ENCODE data around the gene DBNDD2. TPM values are rescaled to one million over a fixed set of nuclear protein-coding genes. Genes with fewer than 3 reads are reported as not detected.
A peak's percentile ranks its signal among the peaks of the same experiment; 100 is the strongest.

The DBNDD2 gene
- total RNA-seq, 2 experiments from 2014 or later: 8.1 to 10.0 TPM

- no peaks in the 10 kb centered on the region for H3K27me3 Mint-ChIP-seq (ENCODE audit: low read depth)
- peaks cover 2% of the 10 kb centered on the region for H3K4me1 Mint-ChIP-seq (ENCODE audit: low read depth)
- ChIA-PET CTCF (interaction anchor here (0.6 to 6.2 kb wide), 7 partner anchors 12 to 383 kb away, joined by 3 to 40 read pairs (median 6); partner anchors contain the start of gene SYS1), POLR2A (no interaction called here)
- peaks cover 7% of the 10 kb centered on the region for H3K36me3 Mint-ChIP-seq (ENCODE audit: low read depth)
- DNase-seq (no peak), ATAC-seq (no peak)
- H3K9me3 Mint-ChIP-seq (ENCODE audit: insufficient read depth): no peaks in the 10 kb centered on the region
- no peak overlapping the region for H3K4me3 Mint-ChIP-seq
- no peak overlapping the region for H3K27ac Mint-ChIP-seq
These were observed 20.8 kb upstream of the DBNDD2 start for GRCh38 chr20:45387274-45387673.

GRCh38 chr20:45390931-45391330 lies 17.2 kb upstream of the DBNDD2 start:
- DNase-seq (no peak), ATAC-seq (no peak)
- Mint-ChIP-seq H3K9me3 (ENCODE audit: insufficient read depth) (no peaks in the 10 kb centered on the region), H3K4me3 (no peak overlapping the region), H3K27me3 (ENCODE audit: low read depth) (no peaks in the 10 kb centered on the region), H3K36me3 (ENCODE audit: low read depth) (peaks cover 7% of the 10 kb centered on the region), H3K4me1 (ENCODE audit: low read depth) (peaks cover 2% of the 10 kb centered on the region), H3K27ac (no peak overlapping the region)
- ChIA-PET CTCF (interaction anchor here (1.0 to 1.3 kb wide), 2 partner anchors 14 to 17 kb away, joined by 3 to 5 read pairs; no protein-coding TSS in a partner anchor), POLR2A (no interaction called here)

- H3K27me3 Mint-ChIP-seq (ENCODE audit: low read depth): no peaks in the 10 kb centered on the region
- H3K9me3 Mint-ChIP-seq (ENCODE audit: insufficient read depth): no peaks in the 10 kb centered on the region
- DNase-seq (no peak), ATAC-seq (no peak)
- ChIA-PET POLR2A (no interaction called here), CTCF (interaction anchor here (0.6 to 2.9 kb wide), 4 partner anchors 15 to 29 kb away, joined by 3 to 8 read pairs (median 4); partner anchors contain the start of gene SYS1)
- H3K36me3 Mint-ChIP-seq (ENCODE audit: low read depth): peaks cover 7% of the 10 kb centered on the region
- H3K4me1 Mint-ChIP-seq (ENCODE audit: low read depth): peaks cover 2% of the 10 kb centered on the region
- H3K27ac Mint-ChIP-seq: no peak overlapping the region
- no peak overlapping the region for H3K4me3 Mint-ChIP-seq
These were observed 16.5 kb upstream of the DBNDD2 start for GRCh38 chr20:45391559-45391958.

GRCh38 chr20:45392733-45393132 lies 15.4 kb upstream of the DBNDD2 start:
- Mint-ChIP-seq H3K4me1 (ENCODE audit: low read depth) (peaks cover 2% of the 10 kb centered on the region), H3K27ac (no peak overlapping the region), H3K4me3 (no peak overlapping the region), H3K9me3 (ENCODE audit: insufficient read depth) (no peaks in the 10 kb centered on the region), H3K36me3 (ENCODE audit: low read depth) (peaks cover 3% of the 10 kb centered on the region), H3K27me3 (ENCODE audit: low read depth) (no peaks in the 10 kb centered on the region)
- CTCF ChIA-PET: interaction anchor here (0.7 to 2.9 kb wide), 4 partner anchors 19 to 44 kb away, joined by 3 to 8 read pairs (median 8); partner anchors contain the start of gene SYS1
- POLR2A ChIA-PET: no interaction called here
- no peak for ATAC-seq
- DNase-seq: no peak

- Mint-ChIP-seq H3K4me1 (ENCODE audit: low read depth) (peaks cover 2% of the 10 kb centered on the region), H3K27me3 (ENCODE audit: low read depth) (no peaks in the 10 kb centered on the region), H3K9me3 (ENCODE audit: insufficient read depth) (no peaks in the 10 kb centered on the region), H3K4me3 (no peak overlapping the region), H3K36me3 (ENCODE audit: low read depth) (no peaks in the 10 kb centered on the region), H3K27ac (no peak overlapping the region)
- CTCF ChIA-PET: interaction anchor here (1.0 to 2.9 kb wide), 3 partner anchors 32 to 350 kb away, joined by 3 to 8 read pairs (median 3); partner anchors contain the start of gene SYS1
- ATAC-seq: no peak
- POLR2A ChIA-PET: no interaction called here
- no peak for DNase-seq
These were observed 13.6 kb upstream of the DBNDD2 start for GRCh38 chr20:45394221-45395113.

- POLR2A ChIA-PET: no interaction called here
- no peaks in the 10 kb centered on the region for H3K27me3 Mint-ChIP-seq (ENCODE audit: low read depth)
- peaks cover 5% of the 10 kb centered on the region for H3K9me3 Mint-ChIP-seq (ENCODE audit: insufficient read depth)
- DNase-seq: no peak
- no peak for ATAC-seq
- peaks cover 6% of the 10 kb centered on the region for H3K36me3 Mint-ChIP-seq (ENCODE audit: low read depth)
- H3K27ac Mint-ChIP-seq: no peak overlapping the region
- CTCF ChIA-PET: no interaction called here
- H3K4me3 Mint-ChIP-seq: no peak overlapping the region
- peaks cover 2% of the 10 kb centered on the region for H3K4me1 Mint-ChIP-seq (ENCODE audit: low read depth)
These were observed 13.0 kb upstream of the DBNDD2 start for GRCh38 chr20:45395114-45395415.

- no peak overlapping the region for H3K27ac Mint-ChIP-seq
- H3K4me3 Mint-ChIP-seq: no peak overlapping the region
- no peaks in the 10 kb centered on the region for H3K4me1 Mint-ChIP-seq (ENCODE audit: low read depth)
- ChIA-PET POLR2A (no interaction called here), CTCF (interaction anchor here (0.6 to 1.3 kb wide), 2 partner anchors 12 to 25 kb away, joined by 3 to 7 read pairs; no protein-coding TSS in a partner anchor)
- H3K36me3 Mint-ChIP-seq (ENCODE audit: low read depth): peaks cover 21% of the 10 kb centered on the region
- H3K9me3 Mint-ChIP-seq (ENCODE audit: insufficient read depth): peaks cover 19% of the 10 kb centered on the region
- ATAC-seq: no peak
- DNase-seq: no peak
- no peaks in the 10 kb centered on the region for H3K27me3 Mint-ChIP-seq (ENCODE audit: low read depth)
These were observed 9.1 kb upstream of the DBNDD2 start for GRCh38 chr20:45399018-45399417.

- CTCF ChIA-PET: interaction anchor here (1.3 kb wide), 1 partner anchor 27 kb away, joined by 7 read pairs; no protein-coding TSS in a partner anchor
These were observed 7.6 kb upstream of the DBNDD2 start for GRCh38 chr20:45400346-45401031.

GRCh38 chr20:45402946-45403345 lies 5.1 kb upstream of the DBNDD2 start:
- H3K27me3 Mint-ChIP-seq (ENCODE audit: low read depth): peaks cover 15% of the 10 kb centered on the region
- no peak overlapping the region for H3K4me3 Mint-ChIP-seq
- H3K9me3 Mint-ChIP-seq (ENCODE audit: insufficient read depth): peaks cover 19% of the 10 kb centered on the region
- H3K36me3 Mint-ChIP-seq (ENCODE audit: low read depth): peaks cover 24% of the 10 kb centered on the region
- ChIA-PET POLR2A (no interaction called here), CTCF (interaction anchor here (1.1 to 2.4 kb wide), 3 partner anchors 10 to 34 kb away, joined by 5 to 12 read pairs (median 6); no protein-coding TSS in a partner anchor)
- H3K4me1 Mint-ChIP-seq (ENCODE audit: low read depth): peaks cover 14% of the 10 kb centered on the region
- ATAC-seq (no peak), DNase-seq (no peak)
- no peak overlapping the region for H3K27ac Mint-ChIP-seq

More at GRCh38 chr20:45400346-45401031, 7.6 kb upstream of the DBNDD2 start:
- Mint-ChIP-seq H3K9me3 (ENCODE audit: insufficient read depth) (peaks cover 19% of the 10 kb centered on the region), H3K27ac (no peak overlapping the region), H3K4me1 (ENCODE audit: low read depth) (peaks cover 8% of the 10 kb centered on the region), H3K27me3 (ENCODE audit: low read depth) (peaks cover 7% of the 10 kb centered on the region), H3K36me3 (ENCODE audit: low read depth) (peaks cover 24% of the 10 kb centered on the region), H3K4me3 (no peak overlapping the region)
- DNase-seq: no peak
- ATAC-seq: no peak
- POLR2A ChIA-PET: no interaction called here

GRCh38 chr20:45404438-45404837 lies 3.7 kb upstream of the DBNDD2 start:
- ATAC-seq (no peak), DNase-seq (no peak)
- Mint-ChIP-seq H3K9me3 (ENCODE audit: insufficient read depth) (peaks cover 19% of the 10 kb centered on the region), H3K36me3 (ENCODE audit: low read depth) (peaks cover 24% of the 10 kb centered on the region), H3K4me1 (ENCODE audit: low read depth) (peaks cover 16% of the 10 kb centered on the region), H3K27ac (no peak overlapping the region), H3K27me3 (ENCODE audit: low read depth) (peaks cover 15% of the 10 kb centered on the region), H3K4me3 (peak overlapping the region; percentile 37)
- CTCF ChIA-PET: interaction anchor here (1.1 to 2.4 kb wide), 5 partner anchors 11 to 85 kb away, joined by 3 to 12 read pairs (median 6); partner anchors contain the start of gene SYS1
- POLR2A ChIA-PET: interaction anchor here (0.8 kb wide), 1 partner anchor 11 kb away, joined by 6 read pairs; the partner anchor contains the start of gene PIGT

- Mint-ChIP-seq H3K9me3 (ENCODE audit: insufficient read depth) (peaks cover 12% of the 10 kb centered on the region), H3K27me3 (ENCODE audit: low read depth) (peaks cover 15% of the 10 kb centered on the region), H3K27ac (no peak overlapping the region), H3K4me3 (peak overlapping the region; percentile 73), H3K4me1 (ENCODE audit: low read depth) (peaks cover 16% of the 10 kb centered on the region), H3K36me3 (ENCODE audit: low read depth) (peaks cover 16% of the 10 kb centered on the region)
- DNase-seq (no peak), ATAC-seq (peak; percentile 52)
- ChIA-PET CTCF (interaction anchor here (1.2 to 3.0 kb wide), 5 partner anchors 10 to 42 kb away, joined by 3 to 24 read pairs (median 6); partner anchors contain the start of genes PIGT and SYS1), POLR2A (interaction anchor here (0.6 kb wide), 1 partner anchor 159 kb away, joined by 4 read pairs; no protein-coding TSS in a partner anchor)
These were observed 2.4 kb upstream of the DBNDD2 start for GRCh38 chr20:45405571-45406259.

All from activated CD8-positive, alpha-beta T cell treated with anti-CD3 and anti-CD28 coated beads, Interleukin-2, amount 10 ng/mL, durations not matched to agents 7 days and 5 days (primary cell).